GM19328 (cell line): Measurements from ENCODE around the gene GLB1L2.
A peak's percentile ranks its signal among the peaks of the same experiment; 100 is the strongest.
"Not testable (repeated sequence)": the region's sequence is repeated elsewhere in the genome, so short reads cannot be mapped to it uniquely, and the experiment has no call there.

Experiments used
- ATAC-seq: cut with Tn5 transposase; IDR thresholded peaks from one replicate; pipeline ENCODE4 v1.9.1; 2021; ENCODE audit warnings: mild to moderate bottlenecking, moderate library complexity; ENCODE audit not compliant: unreplicated experiment

GLB1L2 gene

GRCh38 chr11:134331354-134332188 lies at the start of gene GLB1L2:
GLB1L2 (plus strand) TSS chr11:134331988; CDS start chr11:134332062, 74 bp downstream.
- peak; percentile 85 for ATAC-seq

- ATAC-seq = no peak
Measured at GRCh38 chr11:134282121-134283045, 49.4 kb upstream of the GLB1L2 start.

GRCh38 chr11:134283461-134284230 lies 48.1 kb upstream of the GLB1L2 start:
- no peak for ATAC-seq

GRCh38 chr11:134284349-134284748 lies 47.4 kb upstream of the GLB1L2 start:
- ATAC-seq = not testable (repeated sequence)

GRCh38 chr11:134287561-134287960 lies 44.2 kb upstream of the GLB1L2 start:
- ATAC-seq = no peak

- ATAC-seq = no peak
Measured at GRCh38 chr11:134288486-134288885, 43.3 kb upstream of the GLB1L2 start.

GRCh38 chr11:134289167-134289566 lies 42.6 kb upstream of the GLB1L2 start:
- ATAC-seq = no peak

- no peak for ATAC-seq
Measured at GRCh38 chr11:134289789-134290188, 42.0 kb upstream of the GLB1L2 start.

GRCh38 chr11:134290646-134291045 lies 41.1 kb upstream of the GLB1L2 start:
- ATAC-seq = no peak

GRCh38 chr11:134291196-134291595 lies 40.6 kb upstream of the GLB1L2 start:
- no peak for ATAC-seq

- no peak for ATAC-seq
Measured at GRCh38 chr11:134292661-134293060, 39.1 kb upstream of the GLB1L2 start.

- no peak for ATAC-seq
Measured at GRCh38 chr11:134293119-134294113, 38.4 kb upstream of the GLB1L2 start.

GRCh38 chr11:134294664-134295063 lies 37.1 kb upstream of the GLB1L2 start:
- no peak for ATAC-seq

GRCh38 chr11:134312223-134312622 lies 19.6 kb upstream of the GLB1L2 start:
- ATAC-seq = no peak

- ATAC-seq = no peak
Measured at GRCh38 chr11:134312807-134313206, 19.0 kb upstream of the GLB1L2 start.

GRCh38 chr11:134313379-134313778 lies 18.4 kb upstream of the GLB1L2 start:
- no peak for ATAC-seq

GRCh38 chr11:134313821-134314607 lies 17.8 kb upstream of the GLB1L2 start:
- ATAC-seq = no peak

GRCh38 chr11:134317103-134317502 lies 14.7 kb upstream of the GLB1L2 start:
- ATAC-seq = no peak

GRCh38 chr11:134321373-134321772 lies 10.4 kb upstream of the GLB1L2 start:
- ATAC-seq = not testable (repeated sequence)
